Neural cell (in vitro differentiated cells): ENCODE measurements around the gene ADORA1.

ENCODE experiments used
- EZH2 ChIP-seq: fragments of 200-600, 300-800 bp; shearing (Covaris generic), sonication (generic); IDR thresholded peaks from 2 replicates; pipeline ENCODE4 v1.6.1; 2014; ENCODE audit warnings: antibody characterized with exemption, low read length, borderline replicate concordance, mild to moderate bottlenecking; ENCODE audit not compliant: insufficient read depth, poor library complexity, severe bottlenecking
- MXI1 ChIP-seq: fragments of 450-650 bp; conservative IDR thresholded peaks from 2 replicates; pipeline ENCODE4 v1.6.1; 2014; ENCODE audit warnings: antibody characterized with exemption, mild to moderate bottlenecking; ENCODE audit not compliant: poor library complexity, severe bottlenecking
- POLR2AphosphoS5 ChIP-seq: IDR thresholded peaks from 2 replicates; pipeline ENCODE4 v1.6.1; 2012
- SMC3 ChIP-seq: fragments of 450-650 bp; conservative IDR thresholded peaks from 2 replicates; pipeline ENCODE4 v1.6.1; 2014; ENCODE audit warnings: antibody characterized with exemption, mild to moderate bottlenecking, moderate library complexity; ENCODE audit not compliant: poor library complexity
- TAF1 ChIP-seq: IDR thresholded peaks from 2 replicates; pipeline ENCODE4 v1.6.1; 2012; ENCODE audit warnings: low read depth
- TF ChIP-seq, protein P1 (sequence below): fragments of 450-650 bp; IDR thresholded peaks from 2 replicates; pipeline ENCODE4 v1.5.1; 2014; ENCODE audit warnings: antibody characterized with exemption, mild to moderate bottlenecking, moderate library complexity; ENCODE audit not compliant: poor library complexity, severe bottlenecking
- TF ChIP-seq, protein P2 (sequence below): IDR thresholded peaks from 2 replicates; pipeline ENCODE4 v1.6.1; 2012; ENCODE audit warnings: borderline replicate concordance

DNA sequence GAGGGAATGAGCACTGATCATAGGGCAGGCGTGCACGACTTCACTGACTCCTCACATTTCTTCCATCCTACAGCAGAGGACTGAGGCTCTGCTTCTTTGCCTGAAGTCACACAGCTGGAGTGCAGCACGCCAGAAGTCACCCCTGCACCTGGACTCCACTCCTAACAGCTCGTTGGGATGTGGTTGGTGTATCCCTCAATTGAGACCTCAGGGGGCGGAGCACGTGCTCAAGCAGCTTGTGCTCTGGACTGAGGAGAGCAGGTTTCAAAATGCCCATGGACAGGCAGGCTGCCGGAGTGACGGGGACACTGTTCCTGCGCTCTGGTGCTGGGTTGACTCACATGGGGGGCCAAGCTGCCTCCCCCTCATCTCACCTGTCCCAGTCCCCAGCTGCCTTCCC lies 88.0 kb downstream of the ADORA1 start:
- TF ChIP-seq, protein P1, sequence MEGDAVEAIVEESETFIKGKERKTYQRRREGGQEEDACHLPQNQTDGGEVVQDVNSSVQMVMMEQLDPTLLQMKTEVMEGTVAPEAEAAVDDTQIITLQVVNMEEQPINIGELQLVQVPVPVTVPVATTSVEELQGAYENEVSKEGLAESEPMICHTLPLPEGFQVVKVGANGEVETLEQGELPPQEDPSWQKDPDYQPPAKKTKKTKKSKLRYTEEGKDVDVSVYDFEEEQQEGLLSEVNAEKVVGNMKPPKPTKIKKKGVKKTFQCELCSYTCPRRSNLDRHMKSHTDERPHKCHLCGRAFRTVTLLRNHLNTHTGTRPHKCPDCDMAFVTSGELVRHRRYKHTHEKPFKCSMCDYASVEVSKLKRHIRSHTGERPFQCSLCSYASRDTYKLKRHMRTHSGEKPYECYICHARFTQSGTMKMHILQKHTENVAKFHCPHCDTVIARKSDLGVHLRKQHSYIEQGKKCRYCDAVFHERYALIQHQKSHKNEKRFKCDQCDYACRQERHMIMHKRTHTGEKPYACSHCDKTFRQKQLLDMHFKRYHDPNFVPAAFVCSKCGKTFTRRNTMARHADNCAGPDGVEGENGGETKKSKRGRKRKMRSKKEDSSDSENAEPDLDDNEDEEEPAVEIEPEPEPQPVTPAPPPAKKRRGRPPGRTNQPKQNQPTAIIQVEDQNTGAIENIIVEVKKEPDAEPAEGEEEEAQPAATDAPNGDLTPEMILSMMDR = no peak
- TF ChIP-seq POLR2AphosphoS5 (no peak), EZH2 (no peak), SMC3 (no peak), MXI1 (no peak), TAF1 (no peak)
- TF ChIP-seq, protein P2, sequence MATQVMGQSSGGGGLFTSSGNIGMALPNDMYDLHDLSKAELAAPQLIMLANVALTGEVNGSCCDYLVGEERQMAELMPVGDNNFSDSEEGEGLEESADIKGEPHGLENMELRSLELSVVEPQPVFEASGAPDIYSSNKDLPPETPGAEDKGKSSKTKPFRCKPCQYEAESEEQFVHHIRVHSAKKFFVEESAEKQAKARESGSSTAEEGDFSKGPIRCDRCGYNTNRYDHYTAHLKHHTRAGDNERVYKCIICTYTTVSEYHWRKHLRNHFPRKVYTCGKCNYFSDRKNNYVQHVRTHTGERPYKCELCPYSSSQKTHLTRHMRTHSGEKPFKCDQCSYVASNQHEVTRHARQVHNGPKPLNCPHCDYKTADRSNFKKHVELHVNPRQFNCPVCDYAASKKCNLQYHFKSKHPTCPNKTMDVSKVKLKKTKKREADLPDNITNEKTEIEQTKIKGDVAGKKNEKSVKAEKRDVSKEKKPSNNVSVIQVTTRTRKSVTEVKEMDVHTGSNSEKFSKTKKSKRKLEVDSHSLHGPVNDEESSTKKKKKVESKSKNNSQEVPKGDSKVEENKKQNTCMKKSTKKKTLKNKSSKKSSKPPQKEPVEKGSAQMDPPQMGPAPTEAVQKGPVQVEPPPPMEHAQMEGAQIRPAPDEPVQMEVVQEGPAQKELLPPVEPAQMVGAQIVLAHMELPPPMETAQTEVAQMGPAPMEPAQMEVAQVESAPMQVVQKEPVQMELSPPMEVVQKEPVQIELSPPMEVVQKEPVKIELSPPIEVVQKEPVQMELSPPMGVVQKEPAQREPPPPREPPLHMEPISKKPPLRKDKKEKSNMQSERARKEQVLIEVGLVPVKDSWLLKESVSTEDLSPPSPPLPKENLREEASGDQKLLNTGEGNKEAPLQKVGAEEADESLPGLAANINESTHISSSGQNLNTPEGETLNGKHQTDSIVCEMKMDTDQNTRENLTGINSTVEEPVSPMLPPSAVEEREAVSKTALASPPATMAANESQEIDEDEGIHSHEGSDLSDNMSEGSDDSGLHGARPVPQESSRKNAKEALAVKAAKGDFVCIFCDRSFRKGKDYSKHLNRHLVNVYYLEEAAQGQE = no peak
